ENCODE data around the gene TSPAN16.

DNA sequence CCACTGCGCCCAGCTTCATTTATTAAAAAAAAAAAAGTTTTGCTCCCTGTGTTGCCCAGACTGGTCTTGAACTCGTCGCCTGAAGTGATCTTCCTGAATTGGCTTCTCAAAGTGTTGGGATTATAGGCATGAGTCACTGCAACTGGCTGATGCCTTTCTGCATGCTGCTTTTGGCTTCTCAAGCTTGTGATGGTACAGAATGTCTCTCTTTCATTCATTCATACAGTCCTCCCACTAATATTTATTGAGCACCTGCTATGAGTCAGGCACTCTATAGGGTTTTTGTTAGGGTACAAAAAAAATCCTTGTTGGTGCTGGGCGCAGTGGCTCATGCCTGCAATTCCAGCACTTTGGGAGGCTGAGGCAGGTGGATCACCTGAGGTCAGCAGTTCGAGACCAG, 9.0 kb downstream of the TSPAN16 start:
- TF ChIP-seq, protein P1, sequence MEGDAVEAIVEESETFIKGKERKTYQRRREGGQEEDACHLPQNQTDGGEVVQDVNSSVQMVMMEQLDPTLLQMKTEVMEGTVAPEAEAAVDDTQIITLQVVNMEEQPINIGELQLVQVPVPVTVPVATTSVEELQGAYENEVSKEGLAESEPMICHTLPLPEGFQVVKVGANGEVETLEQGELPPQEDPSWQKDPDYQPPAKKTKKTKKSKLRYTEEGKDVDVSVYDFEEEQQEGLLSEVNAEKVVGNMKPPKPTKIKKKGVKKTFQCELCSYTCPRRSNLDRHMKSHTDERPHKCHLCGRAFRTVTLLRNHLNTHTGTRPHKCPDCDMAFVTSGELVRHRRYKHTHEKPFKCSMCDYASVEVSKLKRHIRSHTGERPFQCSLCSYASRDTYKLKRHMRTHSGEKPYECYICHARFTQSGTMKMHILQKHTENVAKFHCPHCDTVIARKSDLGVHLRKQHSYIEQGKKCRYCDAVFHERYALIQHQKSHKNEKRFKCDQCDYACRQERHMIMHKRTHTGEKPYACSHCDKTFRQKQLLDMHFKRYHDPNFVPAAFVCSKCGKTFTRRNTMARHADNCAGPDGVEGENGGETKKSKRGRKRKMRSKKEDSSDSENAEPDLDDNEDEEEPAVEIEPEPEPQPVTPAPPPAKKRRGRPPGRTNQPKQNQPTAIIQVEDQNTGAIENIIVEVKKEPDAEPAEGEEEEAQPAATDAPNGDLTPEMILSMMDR (conservative IDR thresholded peaks at IDR 0.05; ENCODE audit: low read depth in 2 of 2), result no peak
- no peak for TF ChIP-seq JUNB (IDR thresholded peaks at IDR 0.05; ENCODE audit: unreplicated experiment)
- TF ChIP-seq EZH2 (IDR thresholded peaks at IDR 0.05; ENCODE audit: low read depth, unreplicated experiment), result no peak
- TF ChIP-seq EZH2phosphoT487 (IDR thresholded peaks at IDR 0.05; ENCODE audit: unreplicated experiment), result no peak
- TF ChIP-seq POLR2AphosphoS5 (IDR thresholded peaks at IDR 0.05; ENCODE audit: low read depth), result no peak
- TF ChIP-seq CREB1 (CRISPR knock-in tag; IDR thresholded peaks at IDR 0.05; ENCODE audit: low read depth), result no peak
- TF ChIP-seq REST (IDR thresholded peaks at IDR 0.05; ENCODE audit: unreplicated experiment), result no peak
- no peak for TF ChIP-seq STAT1 (IDR thresholded peaks at IDR 0.05; ENCODE audit: unreplicated experiment)
- no peak for TF ChIP-seq NANOG (IDR thresholded peaks at IDR 0.05; ENCODE audit: borderline replicate concordance)
- no peak for TF ChIP-seq ZNF114 (CRISPR knock-in tag; IDR thresholded peaks at IDR 0.05)
- no peak for TF ChIP-seq ETS1 (IDR thresholded peaks at IDR 0.05)
- TF ChIP-seq ZNF331 (CRISPR knock-in tag; IDR thresholded peaks at IDR 0.05; ENCODE audit: low read depth), result no peak
- TF ChIP-seq, protein P2, sequence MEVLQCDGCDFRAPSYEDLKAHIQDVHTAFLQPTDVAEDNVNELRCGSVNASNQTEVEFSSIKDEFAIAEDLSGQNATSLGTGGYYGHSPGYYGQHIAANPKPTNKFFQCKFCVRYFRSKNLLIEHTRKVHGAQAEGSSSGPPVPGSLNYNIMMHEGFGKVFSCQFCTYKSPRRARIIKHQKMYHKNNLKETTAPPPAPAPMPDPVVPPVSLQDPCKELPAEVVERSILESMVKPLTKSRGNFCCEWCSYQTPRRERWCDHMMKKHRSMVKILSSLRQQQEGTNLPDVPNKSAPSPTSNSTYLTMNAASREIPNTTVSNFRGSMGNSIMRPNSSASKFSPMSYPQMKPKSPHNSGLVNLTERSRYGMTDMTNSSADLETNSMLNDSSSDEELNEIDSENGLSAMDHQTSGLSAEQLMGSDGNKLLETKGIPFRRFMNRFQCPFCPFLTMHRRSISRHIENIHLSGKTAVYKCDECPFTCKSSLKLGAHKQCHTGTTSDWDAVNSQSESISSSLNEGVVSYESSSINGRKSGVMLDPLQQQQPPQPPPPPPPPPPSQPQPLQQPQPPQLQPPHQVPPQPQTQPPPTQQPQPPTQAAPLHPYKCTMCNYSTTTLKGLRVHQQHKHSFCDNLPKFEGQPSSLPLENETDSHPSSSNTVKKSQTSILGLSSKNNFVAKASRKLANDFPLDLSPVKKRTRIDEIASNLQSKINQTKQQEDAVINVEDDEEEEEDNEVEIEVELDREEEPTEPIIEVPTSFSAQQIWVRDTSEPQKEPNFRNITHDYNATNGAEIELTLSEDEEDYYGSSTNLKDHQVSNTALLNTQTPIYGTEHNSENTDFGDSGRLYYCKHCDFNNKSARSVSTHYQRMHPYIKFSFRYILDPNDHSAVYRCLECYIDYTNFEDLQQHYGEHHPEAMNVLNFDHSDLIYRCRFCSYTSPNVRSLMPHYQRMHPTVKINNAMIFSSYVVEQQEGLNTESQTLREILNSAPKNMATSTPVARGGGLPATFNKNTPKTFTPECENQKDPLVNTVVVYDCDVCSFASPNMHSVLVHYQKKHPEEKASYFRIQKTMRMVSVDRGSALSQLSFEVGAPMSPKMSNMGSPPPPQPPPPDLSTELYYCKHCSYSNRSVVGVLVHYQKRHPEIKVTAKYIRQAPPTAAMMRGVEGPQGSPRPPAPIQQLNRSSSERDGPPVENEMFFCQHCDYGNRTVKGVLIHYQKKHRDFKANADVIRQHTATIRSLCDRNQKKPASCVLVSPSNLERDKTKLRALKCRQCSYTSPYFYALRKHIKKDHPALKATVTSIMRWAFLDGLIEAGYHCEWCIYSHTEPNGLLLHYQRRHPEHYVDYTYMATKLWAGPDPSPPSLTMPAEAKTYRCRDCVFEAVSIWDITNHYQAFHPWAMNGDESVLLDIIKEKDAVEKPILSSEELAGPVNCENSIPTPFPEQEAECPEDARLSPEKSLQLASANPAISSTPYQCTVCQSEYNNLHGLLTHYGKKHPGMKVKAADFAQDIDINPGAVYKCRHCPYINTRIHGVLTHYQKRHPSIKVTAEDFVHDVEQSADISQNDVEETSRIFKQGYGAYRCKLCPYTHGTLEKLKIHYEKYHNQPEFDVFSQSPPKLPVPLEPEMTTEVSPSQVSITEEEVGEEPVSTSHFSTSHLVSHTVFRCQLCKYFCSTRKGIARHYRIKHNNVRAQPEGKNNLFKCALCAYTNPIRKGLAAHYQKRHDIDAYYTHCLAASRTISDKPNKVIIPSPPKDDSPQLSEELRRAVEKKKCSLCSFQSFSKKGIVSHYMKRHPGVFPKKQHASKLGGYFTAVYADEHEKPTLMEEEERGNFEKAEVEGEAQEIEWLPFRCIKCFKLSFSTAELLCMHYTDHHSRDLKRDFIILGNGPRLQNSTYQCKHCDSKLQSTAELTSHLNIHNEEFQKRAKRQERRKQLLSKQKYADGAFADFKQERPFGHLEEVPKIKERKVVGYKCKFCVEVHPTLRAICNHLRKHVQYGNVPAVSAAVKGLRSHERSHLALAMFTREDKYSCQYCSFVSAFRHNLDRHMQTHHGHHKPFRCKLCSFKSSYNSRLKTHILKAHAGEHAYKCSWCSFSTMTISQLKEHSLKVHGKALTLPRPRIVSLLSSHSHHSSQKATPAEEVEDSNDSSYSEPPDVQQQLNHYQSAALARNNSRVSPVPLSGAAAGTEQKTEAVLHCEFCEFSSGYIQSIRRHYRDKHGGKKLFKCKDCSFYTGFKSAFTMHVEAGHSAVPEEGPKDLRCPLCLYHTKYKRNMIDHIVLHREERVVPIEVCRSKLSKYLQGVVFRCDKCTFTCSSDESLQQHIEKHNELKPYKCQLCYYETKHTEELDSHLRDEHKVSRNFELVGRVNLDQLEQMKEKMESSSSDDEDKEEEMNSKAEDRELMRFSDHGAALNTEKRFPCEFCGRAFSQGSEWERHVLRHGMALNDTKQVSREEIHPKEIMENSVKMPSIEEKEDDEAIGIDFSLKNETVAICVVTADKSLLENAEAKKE (CRISPR knock-in tag; IDR thresholded peaks at IDR 0.05), result no peak
